Duodenal mucosa (tissue), 2 donors: Measurements from ENCODE around the gene FARP1.
"Not testable (repeated sequence)": the region's sequence is repeated elsewhere in the genome, so short reads cannot be mapped to it uniquely, and the experiment has no call there.

Source experiments
- H3K27ac ChIP-seq: one replicate; pipeline ENCODE4 v1.7.0; 2013; ENCODE audit warnings: low read depth, low read length
- H3K27me3 ChIP-seq, 2 donors: one replicate each; pipeline ENCODE4 v1.7.0; 2013; ENCODE audit warnings: low read length in 2 of 2, control low read depth in 1 of 2; ENCODE audit not compliant: insufficient read depth in 2 of 2, control insufficient read depth in 1 of 2
- H3K36me3 ChIP-seq, 2 donors: one replicate each; pipeline ENCODE4 v1.7.0; 2013; ENCODE audit warnings: low read length in 2 of 2, control low read depth in 1 of 2; ENCODE audit not compliant: insufficient read depth in 2 of 2, control insufficient read depth in 1 of 2
- H3K4me1 ChIP-seq, 2 donors: one replicate each; pipeline ENCODE4 v1.7.0; 2013; ENCODE audit warnings: low read length in 2 of 2, control low read depth in 1 of 2; ENCODE audit not compliant: insufficient read depth in 2 of 2, control insufficient read depth in 1 of 2
- H3K4me3 ChIP-seq, 2 donors: one replicate each; pipeline ENCODE4 v1.7.0; 2013; ENCODE audit warnings: low read length in 2 of 2, low read depth in 1 of 2
- H3K9ac ChIP-seq, 2 donors: one replicate each; pipeline ENCODE4 v1.7.0; 2013; ENCODE audit warnings: low read length in 2 of 2, low read depth in 1 of 2
- H3K9me3 ChIP-seq, 2 donors: one replicate each; pipeline ENCODE4 v1.7.0; 2013; ENCODE audit warnings: low read length in 2 of 2, control low read depth in 1 of 2; ENCODE audit not compliant: control insufficient read depth in 1 of 2

The FARP1 gene

GRCh38 chr13:98222816-98223215 is 79.9 kb downstream of the FARP1 start:
- Histone ChIP-seq H3K9me3 (no peaks in the 10 kb centered on the region), H3K36me3 (no peaks in the 10 kb centered on the region), H3K4me1 (peaks cover 10 to 13% of the 10 kb centered on the region in 2 donors), H3K4me3 (no peak overlapping the region), H3K27me3 (no peaks in the 10 kb centered on the region), H3K27ac (no peak overlapping the region), H3K9ac (no peak overlapping the region)

- no peak overlapping the region for H3K9ac ChIP-seq
- no peak overlapping the region for H3K27ac ChIP-seq
- no peaks in the 10 kb centered on the region for H3K27me3 ChIP-seq
- H3K9me3 ChIP-seq: no peaks in the 10 kb centered on the region
- H3K4me3 ChIP-seq: no peak overlapping the region
- no peaks in the 10 kb centered on the region for H3K36me3 ChIP-seq
- peaks cover 10 to 13% of the 10 kb centered on the region in 2 donors for H3K4me1 ChIP-seq
Measured at GRCh38 chr13:98223741-98224140, 80.8 kb downstream of the FARP1 start.

GRCh38 chr13:98224557-98224956 is 81.7 kb downstream of the FARP1 start:
- no peaks in the 10 kb centered on the region for H3K9me3 ChIP-seq
- H3K36me3 ChIP-seq: no peaks in the 10 kb centered on the region
- no peak overlapping the region for H3K27ac ChIP-seq
- no peak overlapping the region for H3K9ac ChIP-seq
- no peak overlapping the region for H3K4me3 ChIP-seq
- H3K27me3 ChIP-seq: no peaks in the 10 kb centered on the region
- peaks cover 10 to 13% of the 10 kb centered on the region in 2 donors for H3K4me1 ChIP-seq

GRCh38 chr13:98225036-98225940 is 82.4 kb downstream of the FARP1 start:
- Histone ChIP-seq H3K4me3 (no peak overlapping the region), H3K27me3 (no peaks in the 10 kb centered on the region), H3K4me1 (peaks cover 10 to 13% of the 10 kb centered on the region in 2 donors), H3K27ac (no peak overlapping the region), H3K9ac (no peak overlapping the region), H3K36me3 (no peaks in the 10 kb centered on the region), H3K9me3 (no peaks in the 10 kb centered on the region)

GRCh38 chr13:98226496-98226895 is 83.6 kb downstream of the FARP1 start:
- no peak overlapping the region for H3K9ac ChIP-seq
- H3K4me3 ChIP-seq: no peak overlapping the region
- no peaks in the 10 kb centered on the region for H3K27me3 ChIP-seq
- peaks cover 9 to 13% of the 10 kb centered on the region in 2 donors for H3K4me1 ChIP-seq
- no peaks in the 10 kb centered on the region for H3K9me3 ChIP-seq
- no peaks in the 10 kb centered on the region for H3K36me3 ChIP-seq
- H3K27ac ChIP-seq: no peak overlapping the region

GRCh38 chr13:98228661-98229341 is 85.9 kb downstream of the FARP1 start:
- Histone ChIP-seq H3K4me1 (no peaks in the 10 kb centered on the region), H3K9ac (no peak overlapping the region), H3K36me3 (no peaks in the 10 kb centered on the region), H3K4me3 (no peak overlapping the region), H3K27me3 (no peaks in the 10 kb centered on the region), H3K27ac (no peak overlapping the region), H3K9me3 (no peaks in the 10 kb centered on the region)

- not testable (repeated sequence) for H3K27me3 ChIP-seq, H3K9me3 ChIP-seq, H3K9ac ChIP-seq, H3K36me3 ChIP-seq, H3K27ac ChIP-seq, H3K4me1 ChIP-seq, H3K4me3 ChIP-seq
Measured at GRCh38 chr13:98230762-98231161, 87.9 kb downstream of the FARP1 start.

GRCh38 chr13:98232456-98232855 is 89.6 kb downstream of the FARP1 start:
- H3K9me3 ChIP-seq: no peaks in the 10 kb centered on the region
- no peak overlapping the region for H3K27ac ChIP-seq
- no peak overlapping the region for H3K9ac ChIP-seq
- H3K4me3 ChIP-seq: no peak overlapping the region
- no peaks in the 10 kb centered on the region for H3K27me3 ChIP-seq
- H3K36me3 ChIP-seq: no peaks in the 10 kb centered on the region
- no peaks in the 10 kb centered on the region for H3K4me1 ChIP-seq

GRCh38 chr13:98233127-98233526 is 90.2 kb downstream of the FARP1 start:
- Histone ChIP-seq H3K4me3 (no peak overlapping the region), H3K36me3 (no peaks in the 10 kb centered on the region), H3K27ac (no peak overlapping the region), H3K27me3 (no peaks in the 10 kb centered on the region), H3K9ac (no peak overlapping the region), H3K4me1 (no peaks in the 10 kb centered on the region), H3K9me3 (no peaks in the 10 kb centered on the region)

GRCh38 chr13:98234348-98234747 is 91.5 kb downstream of the FARP1 start:
- Histone ChIP-seq H3K9ac (no peak overlapping the region), H3K9me3 (no peaks in the 10 kb centered on the region), H3K27me3 (no peaks in the 10 kb centered on the region), H3K36me3 (no peaks in the 10 kb centered on the region), H3K4me1 (no peaks in the 10 kb centered on the region), H3K4me3 (no peak overlapping the region), H3K27ac (no peak overlapping the region)
